ENCODE measurements around the gene LRRTM4. TPM values are rescaled to one million over a fixed set of nuclear protein-coding genes. Genes with fewer than 3 reads are reported as not detected.

Gene LRRTM4
- total and polyA plus RNA-seq, 10 of the 15 experiments (the other 5 are each of a cell fraction or from before 2014, with no cell fraction given), result 0.01 to 1.0 TPM; not detected in 8

DNA sequence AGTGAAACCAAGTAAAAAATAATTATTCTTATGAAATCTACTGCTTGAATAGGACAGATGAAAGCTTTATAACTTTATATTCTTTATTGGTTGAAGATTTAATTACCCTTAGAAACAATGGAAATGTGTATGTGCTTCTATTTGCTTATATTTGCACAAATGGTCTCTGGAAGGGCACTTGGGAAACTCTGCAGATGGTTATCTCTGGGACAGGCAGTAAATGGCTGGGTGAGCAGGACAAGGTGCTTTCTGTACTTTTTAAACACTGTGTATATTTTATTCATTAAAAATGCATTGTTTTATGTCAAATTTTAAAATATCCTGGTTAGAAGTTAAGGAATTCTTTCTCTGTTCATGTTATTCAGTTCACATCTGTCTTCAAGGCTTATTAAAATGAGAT is 131.1 kb downstream of the LRRTM4 start:
- in situ Hi-C loops (cut with MboI) (no loop called here), intact Hi-C loops (cut with micrococcal nuclease; ENCODE audit: unreplicated experiment) (no loop called here)
- H3K36me3 ChIP-seq (ENCODE audit: control insufficient read depth in 2 of 2, insufficient read depth in 2 of 2, low read length in 1 of 2), result no peaks in the 10 kb centered on the region
- TF ChIP-seq RCOR1 (conservative IDR thresholded peaks at IDR 0.05; ENCODE audit: low read depth, low read length) (no peak), SIN3A (IDR thresholded peaks at IDR 0.05; ENCODE audit: low read depth, low read length) (no peak), SP1 (IDR thresholded peaks at IDR 0.05; ENCODE audit: low read depth, low read length) (no peak), SMAD5 (IDR thresholded peaks at IDR 0.05; ENCODE audit: low read depth) (no peak), POU2F2 (IDR thresholded peaks at IDR 0.05; ENCODE audit: borderline replicate concordance, low read depth, low read length) (no peak), ESRRA (IDR thresholded peaks at IDR 0.05; ENCODE audit: low read length) (no peak), ZNF207 (IDR thresholded peaks at IDR 0.05; ENCODE audit: borderline replicate concordance) (no peak), SREBF2 (IDR thresholded peaks at IDR 0.05; ENCODE audit: low read length) (no peak), TCF3 (IDR thresholded peaks at IDR 0.05; ENCODE audit: borderline replicate concordance, insufficient read depth, low read depth, low read length) (no peak), NBN (IDR thresholded peaks at IDR 0.05) (no peak), CBX5 (IDR thresholded peaks at IDR 0.05; ENCODE audit: low read depth) (no peak), ZSCAN29 (IDR thresholded peaks at IDR 0.05) (no peak), CUX1 (IDR thresholded peaks at IDR 0.05; ENCODE audit: insufficient replicate concordance, low read depth, low read length) (no peak), TBL1XR1 (IDR thresholded peaks at IDR 0.05; ENCODE audit: low read depth, low read length) (no peak), NFYA (IDR thresholded peaks at IDR 0.05; ENCODE audit: borderline replicate concordance, low read depth, low read length) (no peak), BCL3 (IDR thresholded peaks at IDR 0.05; ENCODE audit: borderline replicate concordance, insufficient read depth, low read depth, low read length, poor library complexity, severe bottlenecking) (no peak)
- TF ChIP-seq, protein P1, sequence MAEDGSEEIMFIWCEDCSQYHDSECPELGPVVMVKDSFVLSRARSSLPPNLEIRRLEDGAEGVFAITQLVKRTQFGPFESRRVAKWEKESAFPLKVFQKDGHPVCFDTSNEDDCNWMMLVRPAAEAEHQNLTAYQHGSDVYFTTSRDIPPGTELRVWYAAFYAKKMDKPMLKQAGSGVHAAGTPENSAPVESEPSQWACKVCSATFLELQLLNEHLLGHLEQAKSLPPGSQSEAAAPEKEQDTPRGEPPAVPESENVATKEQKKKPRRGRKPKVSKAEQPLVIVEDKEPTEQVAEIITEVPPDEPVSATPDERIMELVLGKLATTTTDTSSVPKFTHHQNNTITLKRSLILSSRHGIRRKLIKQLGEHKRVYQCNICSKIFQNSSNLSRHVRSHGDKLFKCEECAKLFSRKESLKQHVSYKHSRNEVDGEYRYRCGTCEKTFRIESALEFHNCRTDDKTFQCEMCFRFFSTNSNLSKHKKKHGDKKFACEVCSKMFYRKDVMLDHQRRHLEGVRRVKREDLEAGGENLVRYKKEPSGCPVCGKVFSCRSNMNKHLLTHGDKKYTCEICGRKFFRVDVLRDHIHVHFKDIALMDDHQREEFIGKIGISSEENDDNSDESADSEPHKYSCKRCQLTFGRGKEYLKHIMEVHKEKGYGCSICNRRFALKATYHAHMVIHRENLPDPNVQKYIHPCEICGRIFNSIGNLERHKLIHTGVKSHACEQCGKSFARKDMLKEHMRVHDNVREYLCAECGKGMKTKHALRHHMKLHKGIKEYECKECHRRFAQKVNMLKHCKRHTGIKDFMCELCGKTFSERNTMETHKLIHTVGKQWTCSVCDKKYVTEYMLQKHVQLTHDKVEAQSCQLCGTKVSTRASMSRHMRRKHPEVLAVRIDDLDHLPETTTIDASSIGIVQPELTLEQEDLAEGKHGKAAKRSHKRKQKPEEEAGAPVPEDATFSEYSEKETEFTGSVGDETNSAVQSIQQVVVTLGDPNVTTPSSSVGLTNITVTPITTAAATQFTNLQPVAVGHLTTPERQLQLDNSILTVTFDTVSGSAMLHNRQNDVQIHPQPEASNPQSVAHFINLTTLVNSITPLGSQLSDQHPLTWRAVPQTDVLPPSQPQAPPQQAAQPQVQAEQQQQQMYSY (CRISPR knock-in tag; IDR thresholded peaks at IDR 0.05), result no peak
- ChIA-PET RAD21 (ENCODE audit: unreplicated experiment) (no interaction called here), SMC1A (ENCODE audit: uncharacterized antibody, unreplicated experiment) (no interaction called here), CTCF (no interaction called here), POLR2A (no interaction called here)
- H3K4me1 ChIP-seq (ENCODE audit: control insufficient read depth, insufficient read depth, low read length), result no peaks in the 10 kb centered on the region
- no peak for DNase-seq (ENCODE audit: low read depth, low spot score)
- no peak overlapping the region for H2AFZ ChIP-seq (ENCODE audit: control insufficient read depth, low read depth, low read length)
- no peak overlapping the region for H3K4me2 ChIP-seq (ENCODE audit: control insufficient read depth, insufficient read depth)
- H3K27ac ChIP-seq (ENCODE audit: control insufficient read depth, insufficient read depth), result no peak overlapping the region
- no peak for ATAC-seq
- no peaks in the 10 kb centered on the region for H3K27me3 ChIP-seq (replicated peaks in 1 of 2; ENCODE audit: control insufficient read depth in 2 of 2, insufficient read depth in 2 of 2, low read length in 1 of 2)
- no peak overlapping the region for H3K9ac ChIP-seq (ENCODE audit: control insufficient read depth, insufficient read depth, low read length)
- H3K9me3 ChIP-seq (replicated peaks; ENCODE audit: control insufficient read depth, insufficient read depth, low read length), result no peaks in the 10 kb centered on the region
- no peaks in the 10 kb centered on the region for H4K20me1 ChIP-seq (ENCODE audit: control insufficient read depth, insufficient read depth)
- no TSS peak for BruUV-seq (replicated peaks)
- no peak for FAIRE-seq
- H3K79me2 ChIP-seq (ENCODE audit: control insufficient read depth, insufficient read depth, low read length), result no peaks in the 10 kb centered on the region
- H3K4me3 ChIP-seq, result no peak overlapping the region

All from GM12878 (cell line).